SK-N-MC (cell line): ENCODE measurements around the gene RHOJ.

ENCODE experiments used
- DNase-seq: peaks from one replicate; pipeline ENCODE4 v3.0.0-alpha.2; 2011; ENCODE audit warnings: low read depth, low spot score
- H3K27ac ChIP-seq: fragments of 200-600 bp; sonication (generic); 2 replicates; pipeline ENCODE4 v1.5.1; 2016; ENCODE audit warnings: mixed run types
- H3K36me3 ChIP-seq: fragments of 200-600 bp; sonication (generic); 2 replicates; pipeline ENCODE4 v1.6.1; 2017; ENCODE audit warnings: antibody characterized with exemption, low read length, mixed read lengths; ENCODE audit not compliant: insufficient read depth
- H3K4me3 ChIP-seq: fragments of 200-600 bp; sonication (generic); 2 replicates; pipeline ENCODE4 v1.5.1; 2016
- H3K9ac ChIP-seq: fragments of 200-600 bp; sonication (generic); 2 replicates; pipeline ENCODE4 v1.8.0; 2017; ENCODE audit warnings: mixed run types, mixed read lengths; ENCODE audit not compliant: insufficient read length
- H3K9me3 ChIP-seq: fragments of 200-600 bp; sonication (generic); 2 replicates; pipeline ENCODE4 v1.6.1; 2017; ENCODE audit warnings: low read depth, mild to moderate bottlenecking, antibody characterized with exemption, low read length, moderate library complexity, mixed read lengths
- EZH2 ChIP-seq: fragments of 200-600 bp; sonication (generic); IDR thresholded peaks from one replicate; pipeline ENCODE4 v1.6.1; 2017; ENCODE audit warnings: antibody characterized with exemption
- FOXP2 ChIP-seq: optimal IDR thresholded peaks from 2 replicates; pipeline ENCODE3; 2011; ENCODE audit warnings: mild to moderate bottlenecking, moderate library complexity; ENCODE audit not compliant: insufficient read depth; ENCODE audit errors: extremely low read length, control extremely low read depth
- POLR2AphosphoS5 ChIP-seq: IDR thresholded peaks from 2 replicates; pipeline ENCODE4 v1.6.1; 2012; ENCODE audit warnings: mild to moderate bottlenecking, low read depth, low read length, borderline replicate concordance

RHOJ gene

GRCh38 chr14:63212776-63213500, 8.7 kb downstream of the RHOJ start:
- H3K27ac ChIP-seq: no peak overlapping the region
- no peak for TF ChIP-seq EZH2
- no peak for TF ChIP-seq FOXP2
- TF ChIP-seq POLR2AphosphoS5: no peak
- no peak for DNase-seq
- H3K9me3 ChIP-seq: no peaks in the 10 kb centered on the region
- no peak overlapping the region for H3K9ac ChIP-seq
- H3K36me3 ChIP-seq: no peaks in the 10 kb centered on the region
- no peak overlapping the region for H3K4me3 ChIP-seq

GRCh38 chr14:63214417-63215196, 10.4 kb downstream of the RHOJ start:
- H3K27ac ChIP-seq: no peak overlapping the region
- H3K4me3 ChIP-seq: no peak overlapping the region
- DNase-seq: no peak
- H3K9ac ChIP-seq: no peak overlapping the region
- no peak for TF ChIP-seq POLR2AphosphoS5
- no peak for TF ChIP-seq FOXP2
- no peak for TF ChIP-seq EZH2
- no peaks in the 10 kb centered on the region for H3K9me3 ChIP-seq
- H3K36me3 ChIP-seq: no peaks in the 10 kb centered on the region

GRCh38 chr14:63220526-63220925, 16.3 kb downstream of the RHOJ start:
- Histone ChIP-seq H3K9me3 (no peaks in the 10 kb centered on the region), H3K9ac (no peak overlapping the region), H3K4me3 (no peak overlapping the region), H3K36me3 (no peaks in the 10 kb centered on the region), H3K27ac (no peak overlapping the region)
- TF ChIP-seq EZH2: no peak
- TF ChIP-seq POLR2AphosphoS5: no peak
- TF ChIP-seq FOXP2: no peak
- no peak for DNase-seq

- no peak for DNase-seq
- no peaks in the 10 kb centered on the region for H3K36me3 ChIP-seq
- TF ChIP-seq FOXP2: no peak
- TF ChIP-seq POLR2AphosphoS5: no peak
- TF ChIP-seq EZH2: no peak
- H3K9ac ChIP-seq: no peak overlapping the region
- H3K9me3 ChIP-seq: no peaks in the 10 kb centered on the region
- H3K4me3 ChIP-seq: peak overlapping the region; percentile 10; the same call in 1 of the 2 replicates
- peak overlapping the region; percentile 61; the same call in 1 of the 2 replicates for H3K27ac ChIP-seq
Observed at GRCh38 chr14:63223596-63223995, 19.4 kb downstream of the RHOJ start.

GRCh38 chr14:63224196-63224595, 20.0 kb downstream of the RHOJ start:
- DNase-seq: peak; percentile 70
- TF ChIP-seq EZH2 (no peak), POLR2AphosphoS5 (no peak), FOXP2 (no peak)
- H3K4me3 ChIP-seq: peak overlapping the region; percentile 10
- H3K9me3 ChIP-seq: no peaks in the 10 kb centered on the region
- H3K36me3 ChIP-seq: no peaks in the 10 kb centered on the region
- H3K27ac ChIP-seq: peak overlapping the region; percentile 61; the same call in 1 of the 2 replicates
- no peak overlapping the region for H3K9ac ChIP-seq

GRCh38 chr14:63228217-63228616, 24.0 kb downstream of the RHOJ start:
- DNase-seq: no peak
- no peak overlapping the region for H3K9ac ChIP-seq
- H3K27ac ChIP-seq: no peak overlapping the region
- no peaks in the 10 kb centered on the region for H3K36me3 ChIP-seq
- no peaks in the 10 kb centered on the region for H3K9me3 ChIP-seq
- TF ChIP-seq EZH2 (no peak), FOXP2 (no peak), POLR2AphosphoS5 (no peak)
- no peak overlapping the region for H3K4me3 ChIP-seq

GRCh38 chr14:63229330-63230059, 25.3 kb downstream of the RHOJ start:
- Histone ChIP-seq H3K9me3 (no peaks in the 10 kb centered on the region), H3K4me3 (no peak overlapping the region), H3K36me3 (no peaks in the 10 kb centered on the region), H3K9ac (no peak overlapping the region), H3K27ac (no peak overlapping the region)
- no peak for TF ChIP-seq FOXP2
- no peak for TF ChIP-seq POLR2AphosphoS5
- no peak for TF ChIP-seq EZH2
- DNase-seq: no peak

- no peak for TF ChIP-seq EZH2
- no peak for TF ChIP-seq FOXP2
- TF ChIP-seq POLR2AphosphoS5: no peak
- no peaks in the 10 kb centered on the region for H3K9me3 ChIP-seq
- no peak overlapping the region for H3K9ac ChIP-seq
- no peaks in the 10 kb centered on the region for H3K36me3 ChIP-seq
- H3K4me3 ChIP-seq: no peak overlapping the region
- H3K27ac ChIP-seq: no peak overlapping the region
- DNase-seq: no peak
Observed at GRCh38 chr14:63231766-63232165, 27.5 kb downstream of the RHOJ start.
